ENCODE results near the gene FHOD3.

The FHOD3 gene

GRCh38 chr18:36693931-36694620 is 396.6 kb downstream of the FHOD3 start:
- DNase-seq (ENCODE audit: low spot score) = no peak
- no peak for TF ChIP-seq CTCF (IDR thresholded peaks at IDR 0.05; ENCODE audit: extremely low read depth, missing control alignments)

- no peak for TF ChIP-seq CTCF (IDR thresholded peaks at IDR 0.05; ENCODE audit: extremely low read depth, missing control alignments)
- no peak for DNase-seq (ENCODE audit: low spot score)
Measured at GRCh38 chr18:36695806-36696205, 398.3 kb downstream of the FHOD3 start.

GRCh38 chr18:36697905-36698304 is 400.4 kb downstream of the FHOD3 start:
- no peak for DNase-seq (ENCODE audit: low spot score)
- no peak for TF ChIP-seq CTCF (IDR thresholded peaks at IDR 0.05; ENCODE audit: extremely low read depth, missing control alignments)

- DNase-seq (ENCODE audit: low spot score) = no peak
- TF ChIP-seq CTCF (IDR thresholded peaks at IDR 0.05; ENCODE audit: extremely low read depth, missing control alignments) = no peak
Measured at GRCh38 chr18:36700955-36701354, 403.4 kb downstream of the FHOD3 start.

- TF ChIP-seq CTCF (IDR thresholded peaks at IDR 0.05; ENCODE audit: extremely low read depth, missing control alignments) = no peak
- DNase-seq (ENCODE audit: low spot score) = no peak
Measured at GRCh38 chr18:36702401-36703013, 405.0 kb downstream of the FHOD3 start.

GRCh38 chr18:36704156-36704555 is 406.6 kb downstream of the FHOD3 start:
- no peak for DNase-seq (ENCODE audit: low spot score)
- TF ChIP-seq CTCF (IDR thresholded peaks at IDR 0.05; ENCODE audit: extremely low read depth, missing control alignments) = no peak

GRCh38 chr18:36706134-36706881 is 408.8 kb downstream of the FHOD3 start:
- no peak for DNase-seq (ENCODE audit: low spot score)
- no peak for TF ChIP-seq CTCF (IDR thresholded peaks at IDR 0.05; ENCODE audit: extremely low read depth, missing control alignments)

Data from GM20000 (cell line).